ENCODE results near the gene HDAC3. TPM values are rescaled to one million over a fixed set of nuclear protein-coding genes. Genes with fewer than 3 reads are reported as not detected.
"Not testable (repeated sequence)": the region's sequence is repeated elsewhere in the genome, so short reads cannot be mapped to it uniquely, and the experiment has no call there.

The HDAC3 gene
- total RNA-seq, 1 donor from 2014 or later: 83.1 TPM

DNA sequence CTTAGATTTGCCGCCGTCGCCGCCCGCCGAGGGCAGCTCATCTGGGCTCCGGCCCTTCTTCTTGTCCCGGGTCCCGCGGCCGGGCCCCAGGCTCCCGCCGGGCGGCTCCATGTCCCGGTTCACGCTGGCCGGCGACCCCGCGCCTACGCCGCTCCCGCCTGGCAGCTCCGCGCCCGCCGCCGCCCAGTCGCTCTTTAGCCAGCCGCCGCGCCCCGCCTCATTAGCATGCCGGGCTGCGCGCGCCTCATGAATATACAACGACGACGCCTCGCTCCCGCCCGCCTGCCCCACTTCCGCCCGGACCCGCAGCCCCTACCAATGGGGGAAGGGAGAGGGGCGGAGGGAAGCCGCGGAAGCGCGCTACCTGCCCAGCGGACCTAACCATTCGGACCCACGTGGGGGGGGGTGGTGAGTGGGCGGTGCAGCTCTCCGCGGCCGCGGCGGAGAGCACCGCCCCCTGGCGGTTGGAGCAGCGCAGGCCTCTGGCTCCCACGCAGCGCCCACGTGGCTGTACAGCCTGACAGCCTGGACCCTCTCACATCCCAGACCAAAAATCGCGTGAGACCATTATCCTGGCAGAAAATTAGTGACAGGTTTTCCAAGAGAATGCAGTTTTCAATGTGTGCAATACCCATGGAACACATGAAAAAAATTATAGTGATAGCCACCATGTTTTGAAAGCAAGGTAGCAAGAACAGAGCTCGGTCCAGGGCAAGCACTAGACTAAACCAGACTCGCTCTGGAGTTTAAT lies 17.7 kb downstream of the HDAC3 start, which contains the start of gene DIAPH1:
DIAPH1 (minus strand) TSS at position 197 of the 751 bp plus-strand sequence; CDS start at position 111, 86 bp downstream.
- no peaks in the 10 kb centered on the region for H3K27me3 Mint-ChIP-seq (ENCODE audit: insufficient read depth)
- H3K4me1 Mint-ChIP-seq (ENCODE audit: low read depth): peaks cover 59% of the 10 kb centered on the region
- peak within 1 kb of the TSS; percentile 98 for H3K4me3 Mint-ChIP-seq
- H3K9me3 Mint-ChIP-seq: no peaks in the 10 kb centered on the region
- DNase-seq (ENCODE audit: low spot score): peak; percentile 96
- intact Hi-C loops (cut with micrococcal nuclease): loop anchor here (1.0 to 10.0 kb wide), 8 partner anchors 17 to 1214 kb away; partner anchors contain the start of genes ANKHD1, APBB3, FCHSD1 and HDAC3
- H3K27ac Mint-ChIP-seq: peak within 1 kb of the TSS; percentile 96
- H3K36me3 Mint-ChIP-seq (ENCODE audit: low read depth): peaks cover 34% of the 10 kb centered on the region

DNA sequence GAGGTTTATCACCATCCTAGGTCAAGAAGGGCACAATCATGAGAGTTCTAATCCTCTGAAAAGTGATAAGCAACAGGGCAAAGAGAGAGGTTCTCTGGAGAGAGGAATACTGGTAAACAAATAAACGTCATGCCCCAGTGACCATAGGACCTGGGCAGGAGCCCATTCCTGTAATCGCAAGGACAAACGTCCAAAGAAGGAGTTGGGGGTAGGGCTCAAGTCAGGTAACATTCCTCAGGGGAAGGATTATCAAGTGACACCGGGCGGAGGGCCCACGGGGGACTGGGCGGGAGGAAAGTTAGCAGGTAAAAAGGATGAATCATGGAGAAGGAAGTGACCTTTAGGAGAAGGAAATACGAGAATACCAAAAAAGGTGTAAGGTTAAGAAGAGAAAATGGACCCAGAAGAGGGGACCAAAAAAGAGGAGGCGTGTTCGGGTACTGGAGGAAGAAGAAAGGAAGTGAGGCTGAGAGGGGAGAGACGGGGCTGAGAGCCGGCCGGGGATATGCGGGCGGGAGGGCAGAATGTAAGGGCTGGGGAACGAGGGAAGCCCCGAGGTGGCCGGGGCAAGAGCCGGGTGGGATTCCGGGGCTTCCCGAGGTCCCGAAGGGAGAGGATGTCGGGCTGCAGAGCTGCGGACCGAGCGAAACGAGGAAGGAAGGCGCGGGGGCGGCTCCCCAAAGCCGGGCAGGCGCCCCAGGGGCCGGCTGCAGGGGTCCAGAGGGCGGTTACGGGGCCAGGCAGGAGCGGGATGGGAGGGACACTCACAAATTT lies 18.4 kb downstream of the HDAC3 start:
- DNase-seq (ENCODE audit: low spot score): no peak
- peak overlapping the region; percentile 98 for H3K4me3 Mint-ChIP-seq
- H3K9me3 Mint-ChIP-seq: no peaks in the 10 kb centered on the region
- intact Hi-C loops (cut with micrococcal nuclease): loop anchor here (1.0 to 10.0 kb wide), 4 partner anchors 916 to 1213 kb away; partner anchors contain the start of genes ANKHD1, APBB3, SLC35A4 and WDR55
- peak overlapping the region; percentile 96 for H3K27ac Mint-ChIP-seq
- peaks cover 31% of the 10 kb centered on the region for H3K36me3 Mint-ChIP-seq (ENCODE audit: low read depth)
- no peaks in the 10 kb centered on the region for H3K27me3 Mint-ChIP-seq (ENCODE audit: insufficient read depth)
- H3K4me1 Mint-ChIP-seq (ENCODE audit: low read depth): peaks cover 59% of the 10 kb centered on the region

DNA sequence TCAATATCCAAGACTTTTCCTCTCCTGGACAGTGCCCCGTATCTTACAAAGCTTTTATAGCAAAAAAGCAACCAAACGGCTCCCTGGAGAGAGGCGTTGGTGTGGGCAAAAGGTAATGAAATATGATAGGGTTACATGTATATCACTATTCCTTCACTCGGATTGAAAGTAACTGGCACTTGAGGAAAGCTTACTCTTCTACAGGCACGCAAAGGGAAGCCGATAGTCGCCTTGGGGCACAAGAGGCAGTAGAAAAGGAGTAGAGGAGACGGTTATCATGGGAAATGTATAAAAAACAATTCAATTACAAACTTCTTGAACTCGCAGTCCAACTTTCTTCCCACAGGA lies 19.0 kb downstream of the HDAC3 start:
- Mint-ChIP-seq H3K36me3 (ENCODE audit: low read depth) (peaks cover 33% of the 10 kb centered on the region), H3K4me3 (peak overlapping the region; percentile 98), H3K4me1 (ENCODE audit: low read depth) (peaks cover 59% of the 10 kb centered on the region), H3K9me3 (no peaks in the 10 kb centered on the region), H3K27me3 (ENCODE audit: insufficient read depth) (no peaks in the 10 kb centered on the region), H3K27ac (peak overlapping the region; percentile 96)
- intact Hi-C loops (cut with micrococcal nuclease): loop anchor here (1.0 to 10.0 kb wide), 4 partner anchors 915 to 1213 kb away; partner anchors contain the start of genes ANKHD1, APBB3, SLC35A4 and WDR55
- no peak for DNase-seq (ENCODE audit: low spot score)

DNA sequence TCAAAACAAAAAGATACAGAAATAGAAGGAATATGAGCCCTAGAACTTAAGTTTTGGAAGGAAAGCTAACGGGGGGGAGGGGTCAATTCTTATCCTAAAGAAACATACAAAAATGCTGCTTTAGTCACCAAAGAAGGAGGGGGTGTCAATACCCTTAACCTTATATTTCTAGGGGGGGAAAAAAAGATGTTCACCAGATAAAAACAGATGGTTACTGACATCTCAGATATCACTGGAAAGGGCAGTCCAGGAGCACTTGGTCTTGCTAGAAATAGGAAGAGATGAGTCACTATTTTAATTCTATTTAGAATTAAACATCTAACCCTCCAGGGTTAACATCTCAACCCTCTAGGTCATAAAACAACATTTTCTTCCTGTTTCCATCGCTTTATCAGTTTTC lies 19.5 kb downstream of the HDAC3 start:
- peak overlapping the region; percentile 98 for H3K4me3 Mint-ChIP-seq
- H3K27me3 Mint-ChIP-seq (ENCODE audit: insufficient read depth): no peaks in the 10 kb centered on the region
- peak overlapping the region; percentile 96 for H3K27ac Mint-ChIP-seq
- intact Hi-C loops (cut with micrococcal nuclease): loop anchor here (5.0 to 10.0 kb wide), 3 partner anchors 915 to 1212 kb away; partner anchors contain the start of genes ANKHD1, APBB3, SLC35A4 and ZMAT2
- H3K4me1 Mint-ChIP-seq (ENCODE audit: low read depth): peaks cover 63% of the 10 kb centered on the region
- no peaks in the 10 kb centered on the region for H3K9me3 Mint-ChIP-seq
- peaks cover 36% of the 10 kb centered on the region for H3K36me3 Mint-ChIP-seq (ENCODE audit: low read depth)
- DNase-seq (ENCODE audit: low spot score): no peak

DNA sequence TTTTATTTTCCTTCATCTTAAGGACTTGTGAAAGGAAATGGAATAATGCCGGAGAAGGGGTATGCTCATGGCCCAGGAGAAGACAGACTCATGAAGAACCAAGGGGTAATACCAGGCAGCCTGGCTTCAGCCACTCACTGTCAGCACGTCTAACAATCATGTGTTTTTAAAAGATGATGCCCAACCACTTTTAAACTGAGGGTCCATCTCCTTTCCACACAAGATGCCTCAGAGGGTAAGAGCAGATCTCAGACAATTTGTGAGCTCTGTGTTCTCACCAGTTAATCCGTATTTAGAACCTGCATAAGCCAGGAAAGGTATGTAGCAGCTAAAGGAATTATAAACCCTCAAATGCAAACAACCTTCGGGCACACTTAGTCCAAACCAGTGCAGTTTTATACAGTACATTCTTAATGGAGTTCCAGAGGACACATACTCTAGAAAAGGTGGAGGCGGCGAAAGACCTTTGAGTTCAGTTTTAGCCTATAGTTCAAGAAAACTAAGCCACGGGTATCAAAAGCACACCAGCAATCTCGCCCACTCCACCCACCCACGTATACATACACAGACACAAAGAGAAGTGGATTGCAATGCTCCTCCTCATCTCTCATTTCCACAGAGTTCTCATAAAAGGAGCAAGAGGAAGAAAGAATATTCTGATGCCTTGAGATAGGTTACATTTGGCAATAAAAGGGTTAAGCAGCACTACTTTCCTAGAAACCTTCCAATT lies 20.5 kb downstream of the HDAC3 start:
- Mint-ChIP-seq H3K9me3 (no peaks in the 10 kb centered on the region), H3K4me3 (peak overlapping the region; percentile 98), H3K27ac (peak overlapping the region; percentile 96), H3K27me3 (ENCODE audit: insufficient read depth) (no peaks in the 10 kb centered on the region), H3K4me1 (ENCODE audit: low read depth) (peaks cover 64% of the 10 kb centered on the region), H3K36me3 (ENCODE audit: low read depth) (peaks cover 32% of the 10 kb centered on the region)
- DNase-seq (ENCODE audit: low spot score): no peak
- intact Hi-C loops (cut with micrococcal nuclease): loop anchor here (1.0 to 10.0 kb wide), 4 partner anchors 11 to 1211 kb away; partner anchors contain the start of genes ANKHD1, APBB3, SLC35A4 and ZMAT2

DNA sequence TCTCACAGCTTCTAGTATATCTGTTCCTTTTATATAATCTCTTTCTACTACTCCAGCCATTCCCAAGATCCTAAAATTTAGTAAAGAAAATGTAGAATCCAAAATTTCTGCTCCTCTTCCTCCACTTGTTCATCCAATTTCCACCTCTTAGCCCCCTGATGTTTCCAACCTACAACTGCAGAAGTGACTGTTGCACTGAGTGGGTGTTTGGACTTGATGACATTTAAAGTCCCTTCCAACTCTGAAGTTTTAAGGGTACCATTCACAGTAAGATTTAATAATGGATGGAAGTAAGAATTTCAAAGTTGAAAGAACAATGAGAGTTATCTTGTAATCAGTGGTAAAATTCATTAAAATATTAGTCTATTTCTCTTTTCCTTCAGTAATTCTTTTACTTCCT lies 23.3 kb downstream of the HDAC3 start:
- Mint-ChIP-seq H3K9me3 (no peaks in the 10 kb centered on the region), H3K4me1 (ENCODE audit: low read depth) (peaks cover 79% of the 10 kb centered on the region), H3K27ac (peak overlapping the region; percentile 32), H3K4me3 (peak overlapping the region; percentile 56), H3K36me3 (ENCODE audit: low read depth) (peaks cover 41% of the 10 kb centered on the region), H3K27me3 (ENCODE audit: insufficient read depth) (no peaks in the 10 kb centered on the region)
- intact Hi-C loops (cut with micrococcal nuclease): loop anchor here (10.0 kb wide), 2 partner anchors 1049 to 1209 kb away; partner anchors contain the start of genes ANKHD1, APBB3 and SLC35A4
- no peak for DNase-seq (ENCODE audit: low spot score)

DNA sequence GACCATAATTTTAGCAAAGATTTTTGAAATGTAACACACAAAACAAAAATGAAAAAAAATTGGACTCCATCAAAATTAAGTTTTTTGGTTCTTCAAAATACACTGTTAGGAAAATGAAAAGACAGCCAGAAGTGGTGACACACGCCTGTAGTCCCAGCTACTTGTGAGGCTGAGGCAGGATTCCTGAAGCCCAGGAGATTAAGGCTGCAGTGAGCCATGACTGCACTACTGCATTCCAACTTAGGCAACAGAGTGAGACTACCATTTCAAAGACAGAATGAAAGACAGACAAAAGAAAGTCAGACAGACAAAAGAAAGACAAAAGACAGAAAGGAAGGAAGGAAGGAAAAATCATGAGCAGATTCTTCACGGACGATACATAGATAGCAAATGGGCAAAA lies 25.4 kb downstream of the HDAC3 start:
- peaks cover 79% of the 10 kb centered on the region for H3K4me1 Mint-ChIP-seq (ENCODE audit: low read depth)
- DNase-seq (ENCODE audit: low spot score): no peak
- H3K27ac Mint-ChIP-seq: peak overlapping the region; percentile 32
- peaks cover 36% of the 10 kb centered on the region for H3K36me3 Mint-ChIP-seq (ENCODE audit: low read depth)
- no peaks in the 10 kb centered on the region for H3K9me3 Mint-ChIP-seq
- no peaks in the 10 kb centered on the region for H3K27me3 Mint-ChIP-seq (ENCODE audit: insufficient read depth)
- H3K4me3 Mint-ChIP-seq: no peak overlapping the region
- intact Hi-C loops (cut with micrococcal nuclease): loop anchor here (10.0 kb wide), 2 partner anchors 1046 to 1206 kb away; partner anchors contain the start of genes ANKHD1, APBB3 and SLC35A4

DNA sequence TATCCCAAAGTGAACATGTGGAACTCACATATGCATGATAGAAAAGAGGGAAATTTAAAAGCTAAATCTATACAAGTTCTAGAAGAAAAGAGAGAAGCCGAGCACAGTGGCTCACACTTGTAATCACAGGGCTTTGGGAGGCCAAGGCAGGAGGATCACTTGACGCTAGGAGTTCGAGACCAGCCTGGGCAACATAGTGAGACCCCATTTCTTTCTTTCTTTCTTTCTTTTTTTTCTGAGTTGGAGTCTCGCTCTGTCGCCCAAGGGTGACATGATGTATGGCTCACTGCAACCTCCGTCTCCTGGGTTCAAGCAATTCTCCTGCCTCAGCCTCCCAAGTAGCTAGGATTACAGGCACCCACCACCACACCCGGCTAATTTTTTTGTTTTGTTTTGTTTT lies 26.7 kb downstream of the HDAC3 start:
- Mint-ChIP-seq H3K27ac (peak overlapping the region; percentile 32), H3K4me1 (ENCODE audit: low read depth) (peaks cover 83% of the 10 kb centered on the region), H3K36me3 (ENCODE audit: low read depth) (peaks cover 30% of the 10 kb centered on the region), H3K4me3 (peak overlapping the region; percentile 37)
- DNase-seq (ENCODE audit: low spot score); H3K9me3 Mint-ChIP-seq; H3K27me3 Mint-ChIP-seq (ENCODE audit: insufficient read depth): not testable (repeated sequence)
- intact Hi-C loops (cut with micrococcal nuclease): loop anchor here (10.0 kb wide), 2 partner anchors 1045 to 1205 kb away; partner anchors contain the start of genes ANKHD1, APBB3 and SLC35A4

DNA sequence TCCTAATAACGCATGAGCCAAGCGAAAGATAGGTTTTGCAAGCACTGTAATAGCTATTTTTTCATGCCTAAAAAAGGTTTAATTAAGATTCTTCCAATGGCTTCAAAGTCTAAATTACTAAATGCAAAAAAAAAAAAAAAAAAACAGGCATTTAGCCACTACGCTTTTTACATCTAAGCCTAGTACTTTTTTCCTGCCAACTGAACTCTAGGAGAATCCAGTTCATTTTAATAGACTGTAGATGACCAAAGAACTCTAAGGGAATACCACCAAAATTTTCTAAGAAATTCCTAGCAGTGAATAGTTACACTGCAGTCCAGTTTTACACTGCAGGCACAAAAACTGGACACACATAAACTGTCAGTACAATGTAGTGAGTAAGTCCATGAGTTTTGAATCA lies 27.6 kb downstream of the HDAC3 start:
- Mint-ChIP-seq H3K27ac (no peak overlapping the region), H3K4me1 (ENCODE audit: low read depth) (peaks cover 84% of the 10 kb centered on the region), H3K9me3 (no peaks in the 10 kb centered on the region), H3K27me3 (ENCODE audit: insufficient read depth) (no peaks in the 10 kb centered on the region), H3K4me3 (no peak overlapping the region), H3K36me3 (ENCODE audit: low read depth) (peaks cover 30% of the 10 kb centered on the region)
- DNase-seq (ENCODE audit: low spot score): no peak
- intact Hi-C loops (cut with micrococcal nuclease): no loop called here

DNA sequence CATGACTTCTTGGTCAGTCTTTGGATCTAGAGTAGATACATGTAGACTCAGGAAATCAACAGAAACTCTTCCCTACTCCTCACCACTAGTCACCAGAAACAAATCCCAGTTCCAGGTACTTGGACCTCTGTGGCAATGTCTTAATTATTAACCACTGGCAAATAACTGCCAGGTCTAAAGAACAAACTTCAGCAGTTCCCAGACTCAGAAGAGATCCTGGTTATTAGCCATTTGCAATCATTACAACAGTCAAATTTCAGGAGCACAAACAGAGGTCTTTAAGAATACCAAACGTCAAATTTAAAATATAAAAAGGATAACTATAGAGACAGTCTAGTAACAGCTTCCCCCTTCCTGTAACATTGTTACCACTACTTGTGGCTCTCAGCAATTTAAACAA lies 28.1 kb downstream of the HDAC3 start:
- H3K4me1 Mint-ChIP-seq (ENCODE audit: low read depth): peaks cover 85% of the 10 kb centered on the region
- H3K27me3 Mint-ChIP-seq (ENCODE audit: insufficient read depth): no peaks in the 10 kb centered on the region
- intact Hi-C loops (cut with micrococcal nuclease): no loop called here
- DNase-seq (ENCODE audit: low spot score): no peak
- H3K36me3 Mint-ChIP-seq (ENCODE audit: low read depth): peaks cover 30% of the 10 kb centered on the region
- H3K9me3 Mint-ChIP-seq: no peaks in the 10 kb centered on the region
- H3K27ac Mint-ChIP-seq: peak overlapping the region; percentile 79
- peak overlapping the region; percentile 43 for H3K4me3 Mint-ChIP-seq

DNA sequence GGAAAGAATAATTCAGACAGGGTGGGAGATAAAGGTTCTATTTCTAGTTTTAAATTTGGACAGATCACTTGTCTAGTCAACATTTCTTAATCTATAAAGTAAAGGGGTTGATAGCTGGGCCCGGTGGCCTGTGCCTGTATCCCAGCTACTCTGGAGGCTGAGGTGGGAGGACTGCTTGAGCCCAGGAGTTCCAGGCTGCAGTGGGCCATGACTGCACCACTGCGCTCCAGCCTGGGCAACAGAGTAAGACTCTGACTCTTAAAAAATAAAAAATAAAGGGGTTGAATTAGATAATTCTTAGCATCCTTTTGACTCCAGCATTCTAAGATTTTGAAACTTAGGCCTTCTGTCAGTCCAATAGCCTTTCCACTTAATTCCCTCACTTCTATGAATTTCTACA lies 28.6 kb downstream of the HDAC3 start:
- intact Hi-C loops (cut with micrococcal nuclease): no loop called here
- H3K9me3 Mint-ChIP-seq: no peaks in the 10 kb centered on the region
- H3K27me3 Mint-ChIP-seq (ENCODE audit: insufficient read depth): no peaks in the 10 kb centered on the region
- peaks cover 81% of the 10 kb centered on the region for H3K4me1 Mint-ChIP-seq (ENCODE audit: low read depth)
- peak overlapping the region; percentile 21 for H3K4me3 Mint-ChIP-seq
- peak overlapping the region; percentile 79 for H3K27ac Mint-ChIP-seq
- peaks cover 26% of the 10 kb centered on the region for H3K36me3 Mint-ChIP-seq (ENCODE audit: low read depth)
- DNase-seq (ENCODE audit: low spot score): no peak
